HG03064 (cell line): ENCODE measurements around the gene ZBP1.

Experiments used
- ATAC-seq: cut with Tn5 transposase; IDR thresholded peaks from one replicate; pipeline ENCODE4 v1.9.1; 2021; ENCODE audit warnings: low read depth; ENCODE audit not compliant: unreplicated experiment

The ZBP1 gene

GRCh38 chr20:57562541-57563465 is 57.4 kb downstream of the ZBP1 start:
- ATAC-seq, result no peak

GRCh38 chr20:57561356-57562279 is 58.6 kb downstream of the ZBP1 start:
- no peak for ATAC-seq

GRCh38 chr20:57560554-57561355 is 59.5 kb downstream of the ZBP1 start, which contains the start of gene PCK1:
TSS of gene PCK1 (plus strand) at chr20:57561110. CDS start at chr20:57561412, 302 bp downstream.
- no peak for ATAC-seq

GRCh38 chr20:57559658-57560553 is 60.3 kb downstream of the ZBP1 start:
- ATAC-seq, result no peak

GRCh38 chr20:57559289-57559634 is 61.0 kb downstream of the ZBP1 start:
- no peak for ATAC-seq

GRCh38 chr20:57558614-57559288 is 61.5 kb downstream of the ZBP1 start:
- no peak for ATAC-seq

- ATAC-seq, result no peak
Measured at GRCh38 chr20:57557926-57558613, 62.2 kb downstream of the ZBP1 start.

- ATAC-seq, result no peak
Measured at GRCh38 chr20:57556980-57557274, 63.3 kb downstream of the ZBP1 start.

GRCh38 chr20:57555457-57556184 is 64.6 kb downstream of the ZBP1 start:
- no peak for ATAC-seq
